HepG2 (cell line): Measurements from ENCODE around the gene TXLNA. TPM values are rescaled to one million over a fixed set of nuclear protein-coding genes. Genes with fewer than 3 reads are reported as not detected.

Experiments used
- ARID4A ChIP-seq: sonication (generic); formaldehyde crosslinking; IDR thresholded peaks from 2 replicates; pipeline ENCODE4 v1.5.0; 2020; ENCODE audit warnings: mild to moderate bottlenecking, missing genetic modification reagents, borderline replicate concordance
- ATF6 ChIP-seq: sonication (generic); formaldehyde crosslinking; conservative IDR thresholded peaks from 2 replicates; pipeline ENCODE4 v1.4.0; 2020; ENCODE audit warnings: missing genetic modification reagents
- CC2D1A ChIP-seq: sonication (generic); formaldehyde crosslinking; IDR thresholded peaks from 2 replicates; pipeline ENCODE4 v1.8.1; 2023; ENCODE audit warnings: mild to moderate bottlenecking, missing genetic modification reagents
- CREBL2 ChIP-seq: sonication (generic); formaldehyde crosslinking; IDR thresholded peaks from 2 replicates; pipeline ENCODE4 v1.8.1; 2023; ENCODE audit warnings: missing genetic modification reagents, mild to moderate bottlenecking, borderline replicate concordance
- EEA1 ChIP-seq: sonication (generic); formaldehyde crosslinking; IDR thresholded peaks from 2 replicates; pipeline ENCODE4 v1.5.1; 2020; ENCODE audit warnings: mild to moderate bottlenecking, missing genetic modification reagents, borderline replicate concordance
- FUBP1 ChIP-seq: sonication (generic); formaldehyde crosslinking; IDR thresholded peaks from 2 replicates; pipeline ENCODE4 v1.5.1; 2020; ENCODE audit warnings: missing genetic modification reagents, mild to moderate bottlenecking, borderline replicate concordance
- HNF4G ChIP-seq, 2 experiments: sonication (generic) in 1 of 2; formaldehyde crosslinking in 1 of 2; IDR thresholded peaks; 2 replicates each; pipeline versions ENCODE4 v1.4.0 to v1.6.1; 2011 to 2020; ENCODE audit warnings: borderline replicate concordance in 2 of 2, low read depth in 2 of 2, mild to moderate bottlenecking in 2 of 2, low read length in 1 of 2, missing genetic modification reagents in 1 of 2, moderate library complexity in 1 of 2
- KLF15 ChIP-seq: sonication (generic); formaldehyde crosslinking; IDR thresholded peaks from 2 replicates; pipeline ENCODE4 v1.8.1; 2023; ENCODE audit warnings: borderline replicate concordance, mild to moderate bottlenecking, inconsistent platforms, missing genetic modification reagents, mixed read lengths
- PRPF4 ChIP-seq: fragments of 200-400 bp; formaldehyde crosslinking; IDR thresholded peaks from 2 replicates; pipeline ENCODE4 v1.6.1; 2016; ENCODE audit warnings: low read length, low read depth; ENCODE audit not compliant: poor library complexity, severe bottlenecking
- SAP130 ChIP-seq: IDR thresholded peaks from 2 replicates; pipeline ENCODE4 v1.6.1; 2016; ENCODE audit warnings: low read depth
- SRSF4 ChIP-seq: fragments of 200-400 bp; formaldehyde crosslinking; IDR thresholded peaks from one replicate; pipeline ENCODE4 v1.6.1; 2018; ENCODE audit warnings: mild to moderate bottlenecking, low read depth, low read length, moderate library complexity; ENCODE audit not compliant: poor library complexity, severe bottlenecking
- TCF12 ChIP-seq, 2 experiments: fragments of 450-650 bp in 1 of 2; sonication (generic) in 1 of 2; formaldehyde crosslinking in 1 of 2; IDR thresholded peaks; 2 replicates each; pipeline versions ENCODE4 v1.6.1 to v1.8.0; 2017 to 2022; ENCODE audit warnings: antibody characterized with exemption in 1 of 2, mild to moderate bottlenecking in 1 of 2, missing genetic modification reagents in 1 of 2, moderate library complexity in 1 of 2
- ZC3H4 ChIP-seq: sonication (generic); formaldehyde crosslinking; IDR thresholded peaks from 2 replicates; pipeline ENCODE4 v1.4.0; 2020; ENCODE audit warnings: missing genetic modification reagents, borderline replicate concordance
- ZKSCAN1 ChIP-seq: fragments of 150-350 bp; IDR thresholded peaks from 2 replicates; pipeline ENCODE4 v1.6.1; 2014; ENCODE audit warnings: low read length
- ZNF136 ChIP-seq: sonication (generic); formaldehyde crosslinking; IDR thresholded peaks from 2 replicates; pipeline ENCODE4 v1.8.1; 2022; ENCODE audit warnings: low read depth, mild to moderate bottlenecking, moderate library complexity, missing genetic modification reagents
- ZNF816 ChIP-seq: sonication (generic); formaldehyde crosslinking; IDR thresholded peaks from 2 replicates; pipeline ENCODE4 v1.8.0; 2022; ENCODE audit warnings: missing genetic modification reagents, mild to moderate bottlenecking, borderline replicate concordance
- polyA plus RNA-seq, 8 experiments: library from polyadenylated mRNA; depleted of rRNA in 3 of 8; stranded (reverse) in 7 of 8; unstranded in 1 of 8; fragments of >200 nt; fragmentation: Illumina TruSeq in 4 of 8; extraction: Trizol in 4 of 8; gene quantifications; 2 replicates each; pipeline versions ENCODE4 v1.2.1 to v1.2.3, GENCODE V29; 2011 to 2016; ENCODE audit warnings: low read depth in 4 of 8, missing spikeins in 1 of 8, mixed read lengths in 1 of 8; ENCODE audit not compliant: insufficient read depth in 1 of 8
- total RNA-seq, 5 experiments: library from RNA; depleted of rRNA; stranded (reverse); fragments of >200 nt; fragmentation: Illumina TruSeq; extraction: Trizol; gene quantifications; 2 replicates each; pipeline ENCODE4 v1.2.3, GENCODE V29; 2016; ENCODE audit warnings: low read depth in 1 of 5

The TXLNA gene
- total and polyA plus RNA-seq, 2 of the 13 experiments (the other 11 are each of a cell fraction or from before 2014, with no cell fraction given) = 29.6 to 67.8 TPM

- TF ChIP-seq TCF12 (IDR thresholded peaks at IDR 0.05) (no peak), TCF12 (CRISPR knock-in tag; IDR thresholded peaks at IDR 0.05) (0 out of 2 replicates have a peak, but pooled peaks have one; percentile 15), SRSF4 (no peak), ZC3H4 (CRISPR knock-in tag) (no peak), KLF15 (CRISPR knock-in tag) (peak; percentile 71; the same call in 1 of the 2 replicates), FUBP1 (CRISPR knock-in tag) (no peak), SAP130 (CRISPR knock-in tag) (peak; percentile 66), ZNF136 (no peak), PRPF4 (no peak), CC2D1A (CRISPR knock-in tag) (no peak), ARID4A (CRISPR knock-in tag) (peak; percentile 93), HNF4G (IDR thresholded peaks at IDR 0.05; ENCODE audit: borderline replicate concordance, low read depth, low read length) (no peak), HNF4G (CRISPR knock-in tag; IDR thresholded peaks at IDR 0.05; ENCODE audit: borderline replicate concordance, low read depth) (no peak; the same call in none of the 2 replicates), ZKSCAN1 (no peak), EEA1 (CRISPR knock-in tag) (peak; percentile 84; the same call in 1 of the 2 replicates), CREBL2 (CRISPR knock-in tag) (no peak; the same call in 1 of the 2 replicates), ZNF816 (CRISPR knock-in tag) (peak; percentile 92; the same call in 1 of the 2 replicates), ATF6 (CRISPR knock-in tag) (no peak)
These were observed at the start of gene TXLNA (continued) for GRCh38 chr1:32179443-32180185.
